Activated CD4-positive, alpha-beta T cell treated with anti-CD3 and anti-CD28 coated beads, Interleukin-2, Interleukin-4, amounts not matched to agents 100 ng/mL and 50 ng/mL, durations not matched to agents 16 hours and 8 hours (primary cell): ENCODE results near the gene PHLPP1.
A peak's percentile ranks its signal among the peaks of the same experiment; 100 is the strongest.

Experiments
- DNase-seq: peaks from one replicate; pipeline ENCODE4 v3.0.0-alpha.2; 2020; ENCODE audit warnings: low spot score

The PHLPP1 gene

GRCh38 chr18:63016270-63016669 is 300.9 kb downstream of the PHLPP1 start:
- peak; percentile 54 for DNase-seq

GRCh38 chr18:63017076-63017475 is 301.7 kb downstream of the PHLPP1 start:
- DNase-seq: no peak

- no peak for DNase-seq
Observed at GRCh38 chr18:63017977-63018376, 302.6 kb downstream of the PHLPP1 start.

GRCh38 chr18:63022429-63023022 is 307.2 kb downstream of the PHLPP1 start:
- DNase-seq: no peak

- DNase-seq: no peak
Observed at GRCh38 chr18:63025251-63026090, 310.1 kb downstream of the PHLPP1 start.

- DNase-seq: no peak
Observed at GRCh38 chr18:63028380-63028779, 313.0 kb downstream of the PHLPP1 start.
